ENCODE measurements around the gene SFMBT2. TPM values are rescaled to one million over a fixed set of nuclear protein-coding genes. Genes with fewer than 3 reads are reported as not detected.

The SFMBT2 gene
- total and polyA plus RNA-seq, 7 donors = 0.53 to 8.2 (median 3.0) TPM

GRCh38 chr10:7363700-7364099 lies 47.1 kb downstream of the SFMBT2 start:
- no peak overlapping the region for H3K4me3 ChIP-seq
- H3K27ac ChIP-seq = no peak overlapping the region
- intact Hi-C loops (cut with DNase I) = no loop called here
- TF ChIP-seq CTCF (IDR thresholded peaks at IDR 0.05) = no peak
- H3K4me1 ChIP-seq = no peaks in the 10 kb centered on the region
- H3K27me3 ChIP-seq (ENCODE audit: insufficient read depth in 3 of 3, low read length in 2 of 3) = no peaks in the 10 kb centered on the region
- WGBS, 3 donors = 94 to 97% (median 94%) methylated on average over 6 of the region's 6 CpGs
- no peaks in the 10 kb centered on the region for H3K9me3 ChIP-seq
- peaks cover 0 to 39% of the 10 kb centered on the region in 2 donors for H3K36me3 ChIP-seq (ENCODE audit: insufficient read depth in 1 of 2, low read depth in 1 of 2)
- no peak for DNase-seq
- ATAC-seq = no peak

DNA sequence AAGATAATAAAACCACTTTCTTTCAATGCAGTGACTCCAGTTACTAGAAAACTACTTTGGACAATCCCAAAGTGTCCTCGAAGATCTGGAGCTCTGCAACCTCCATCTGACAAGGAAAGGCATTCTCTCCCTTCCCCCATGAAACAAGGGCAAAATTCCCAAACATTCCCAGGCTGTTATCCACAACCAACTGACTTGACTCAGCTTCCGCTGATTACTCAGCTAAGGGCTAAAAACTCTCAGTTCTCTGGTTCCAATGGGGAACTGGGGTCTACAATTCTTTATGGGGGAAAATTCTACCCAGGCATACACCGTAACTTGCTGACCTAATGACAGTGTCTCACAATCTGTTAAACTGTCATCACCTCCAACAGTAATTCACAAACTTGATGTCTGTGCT lies 48.4 kb downstream of the SFMBT2 start:
- intact Hi-C loops (cut with DNase I) = no loop called here
- Histone ChIP-seq H3K9me3 (no peaks in the 10 kb centered on the region), H3K27ac (no peak overlapping the region), H3K27me3 (ENCODE audit: insufficient read depth in 3 of 3, low read length in 2 of 3) (no peaks in the 10 kb centered on the region), H3K4me3 (no peak overlapping the region), H3K4me1 (no peaks in the 10 kb centered on the region), H3K36me3 (ENCODE audit: insufficient read depth in 1 of 2, low read depth in 1 of 2) (peaks cover 0 to 28% of the 10 kb centered on the region in 2 donors)
- ATAC-seq = no peak
- TF ChIP-seq CTCF (IDR thresholded peaks at IDR 0.05) = no peak
- no peak for DNase-seq
- WGBS, 3 donors = 80 to 88% (median 82%) methylated on average over 3 of the region's 3 CpGs

DNA sequence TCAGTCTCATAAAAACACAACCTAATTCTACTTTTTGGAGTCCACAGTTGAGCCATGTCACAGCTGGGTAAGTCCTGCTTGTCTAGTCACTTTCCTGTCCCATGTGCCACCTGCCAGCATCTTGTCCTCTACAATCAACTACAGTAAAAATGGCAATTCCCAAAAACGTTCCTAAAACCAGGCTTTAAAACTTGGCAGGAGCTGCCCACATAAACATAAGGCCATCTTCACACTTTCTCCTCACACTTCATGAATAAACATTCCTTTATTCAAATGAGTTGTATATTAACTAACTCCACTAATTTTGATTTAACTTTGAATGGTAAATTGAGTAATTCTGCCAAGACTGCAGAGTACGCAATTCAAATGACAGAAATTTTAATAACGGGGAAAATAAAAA lies 49.5 kb downstream of the SFMBT2 start:
- peaks cover 0 to 17% of the 10 kb centered on the region in 2 donors for H3K36me3 ChIP-seq (ENCODE audit: insufficient read depth in 1 of 2, low read depth in 1 of 2)
- intact Hi-C loops (cut with DNase I) = no loop called here

DNA sequence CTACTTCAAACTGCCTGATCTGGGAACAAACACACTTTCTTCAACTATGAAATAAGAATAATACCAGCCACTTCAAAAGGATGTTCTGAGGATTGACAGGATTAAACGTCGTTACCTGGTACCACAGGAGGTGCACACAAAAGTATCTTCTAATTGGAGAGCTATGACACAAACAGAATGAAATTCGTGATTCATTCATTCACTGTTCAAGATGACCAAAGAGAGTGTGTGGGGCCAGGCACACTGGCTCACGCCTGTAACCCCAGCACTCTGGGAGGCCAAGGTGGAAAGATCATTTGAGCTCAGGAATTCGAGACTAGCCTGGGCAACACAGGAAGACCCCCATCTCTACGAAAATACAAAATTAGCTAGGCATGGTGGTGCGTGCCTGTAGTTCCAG lies 50.9 kb downstream of the SFMBT2 start:
- Histone ChIP-seq H3K27ac (no peak overlapping the region), H3K9me3 (no peaks in the 10 kb centered on the region), H3K27me3 (ENCODE audit: insufficient read depth in 3 of 3, low read length in 2 of 3) (no peaks in the 10 kb centered on the region), H3K4me1 (peaks cover 2% of the 10 kb centered on the region), H3K36me3 (ENCODE audit: insufficient read depth in 1 of 2, low read depth in 1 of 2) (peaks cover 0 to 8% of the 10 kb centered on the region in 2 donors), H3K4me3 (no peak overlapping the region)
- ATAC-seq = peak in 2 of 4 donors; percentile 40 to 59
- WGBS, 3 donors = 84 to 90% (median 88%) methylated on average over 7 of the region's 7 CpGs
- intact Hi-C loops (cut with DNase I) = no loop called here
- no peak for DNase-seq
- TF ChIP-seq CTCF (IDR thresholded peaks at IDR 0.05) = no peak

More for the DNA sequence above, 49.5 kb downstream of the SFMBT2 start:
- no peaks in the 10 kb centered on the region for H3K4me1 ChIP-seq
- ATAC-seq = no peak
- no peak overlapping the region for H3K4me3 ChIP-seq
- 77 to 83% (median 81%) methylated on average over 3 of the region's 3 CpGs for WGBS, 3 donors
- no peaks in the 10 kb centered on the region for H3K27me3 ChIP-seq (ENCODE audit: insufficient read depth in 3 of 3, low read length in 2 of 3)
- no peak for TF ChIP-seq CTCF (IDR thresholded peaks at IDR 0.05)
- H3K27ac ChIP-seq = no peak overlapping the region
- DNase-seq = no peak
- no peaks in the 10 kb centered on the region for H3K9me3 ChIP-seq

- H3K36me3 ChIP-seq (ENCODE audit: insufficient read depth in 1 of 2, low read depth in 1 of 2) = peaks cover 0 to 3% of the 10 kb centered on the region in 2 donors
- no peaks in the 10 kb centered on the region for H3K27me3 ChIP-seq (ENCODE audit: insufficient read depth in 3 of 3, low read length in 2 of 3)
- peaks cover 4% of the 10 kb centered on the region for H3K4me1 ChIP-seq
- TF ChIP-seq CTCF (IDR thresholded peaks at IDR 0.05) = no peak
- H3K27ac ChIP-seq = no peak overlapping the region
- intact Hi-C loops (cut with DNase I) = no loop called here
- DNase-seq = no peak
- 68 to 71% (median 71%) methylated on average over 7 of the region's 7 CpGs for WGBS, 3 donors
- no peak for ATAC-seq
- H3K9me3 ChIP-seq = no peaks in the 10 kb centered on the region
- H3K4me3 ChIP-seq = no peak overlapping the region
These were observed 51.5 kb downstream of the SFMBT2 start for GRCh38 chr10:7359356-7359755.
